Measurements from ENCODE around the gene PRRC2A. TPM values are rescaled to one million over a fixed set of nuclear protein-coding genes. Genes with fewer than 3 reads are reported as not detected.

Gene PRRC2A
- total RNA-seq, 1 donor from 2014 or later, result 188 TPM

GRCh38 chr6:31643818-31644454 lies 23.4 kb downstream of the PRRC2A start:
- no peaks in the 10 kb centered on the region for H3K9me3 Mint-ChIP-seq (ENCODE audit: unreplicated experiment)
- no peak for TF ChIP-seq CTCF (IDR thresholded peaks at IDR 0.05; ENCODE audit: insufficient read depth, low read depth, low read length)
- TF ChIP-seq EZH2 (IDR thresholded peaks at IDR 0.05; ENCODE audit: insufficient read depth, low read length), result no peak
- no peak overlapping the region for H3K4me2 ChIP-seq (ENCODE audit: low read length)
- peaks cover 29% of the 10 kb centered on the region for H4K20me1 ChIP-seq (ENCODE audit: insufficient read depth, low read length)
- H3K36me3 ChIP-seq (ENCODE audit: insufficient read depth, low read length), result peaks cover 55% of the 10 kb centered on the region
- H3K9ac ChIP-seq (ENCODE audit: low read length), result no peak overlapping the region
- no peak for DNase-seq (ENCODE audit: low read depth)
- no peaks in the 10 kb centered on the region for H3K27me3 ChIP-seq (ENCODE audit: insufficient read depth, low read length)
- no peak overlapping the region for H3K4me3 ChIP-seq (ENCODE audit: insufficient read depth, low read depth, low read length)
- H3K27me3 Mint-ChIP-seq (ENCODE audit: low read depth, unreplicated experiment), result no peaks in the 10 kb centered on the region
- H3K27ac ChIP-seq (ENCODE audit: low read depth, low read length), result no peak overlapping the region
- H3K79me2 ChIP-seq (ENCODE audit: insufficient read depth, low read length), result peaks cover 6% of the 10 kb centered on the region
- no peak for FAIRE-seq
- H3K27ac Mint-ChIP-seq (ENCODE audit: unreplicated experiment), result no peak overlapping the region
- H3K4me1 Mint-ChIP-seq (ENCODE audit: low read depth, unreplicated experiment), result no peaks in the 10 kb centered on the region
- no peaks in the 10 kb centered on the region for H3K9me3 ChIP-seq (ENCODE audit: insufficient read depth, low read depth, low read length)
- peaks cover 12% of the 10 kb centered on the region for H3K4me1 ChIP-seq (ENCODE audit: insufficient read depth, low read length)
- H3K4me3 Mint-ChIP-seq (ENCODE audit: unreplicated experiment), result no peak overlapping the region
- no peak overlapping the region for H2AFZ ChIP-seq (ENCODE audit: low read depth, low read length)
- H3K36me3 Mint-ChIP-seq (ENCODE audit: low read depth, unreplicated experiment), result peaks cover 26% of the 10 kb centered on the region

GRCh38 chr6:31645325-31645724 lies 24.8 kb downstream of the PRRC2A start:
- peaks cover 54% of the 10 kb centered on the region for H3K36me3 ChIP-seq (ENCODE audit: insufficient read depth, low read length)
- H3K4me1 ChIP-seq (ENCODE audit: insufficient read depth, low read length), result no peaks in the 10 kb centered on the region
- H3K4me1 Mint-ChIP-seq (ENCODE audit: low read depth, unreplicated experiment), result peaks cover 4% of the 10 kb centered on the region
- H4K20me1 ChIP-seq (ENCODE audit: insufficient read depth, low read length), result peaks cover 23% of the 10 kb centered on the region
- no peak overlapping the region for H3K27ac ChIP-seq (ENCODE audit: low read depth, low read length)
- no peak overlapping the region for H3K4me2 ChIP-seq (ENCODE audit: low read length)
- no peak overlapping the region for H2AFZ ChIP-seq (ENCODE audit: low read depth, low read length)
- DNase-seq (ENCODE audit: low read depth) (no peak), FAIRE-seq (no peak)
- peaks cover 21% of the 10 kb centered on the region for H3K36me3 Mint-ChIP-seq (ENCODE audit: low read depth, unreplicated experiment)
- TF ChIP-seq EZH2 (IDR thresholded peaks at IDR 0.05; ENCODE audit: insufficient read depth, low read length) (no peak), CTCF (IDR thresholded peaks at IDR 0.05; ENCODE audit: insufficient read depth, low read depth, low read length) (no peak)
- H3K4me3 ChIP-seq (ENCODE audit: insufficient read depth, low read depth, low read length), result no peak overlapping the region
- no peaks in the 10 kb centered on the region for H3K9me3 Mint-ChIP-seq (ENCODE audit: unreplicated experiment)
- H3K9me3 ChIP-seq (ENCODE audit: insufficient read depth, low read depth, low read length), result no peaks in the 10 kb centered on the region
- H3K27ac Mint-ChIP-seq (ENCODE audit: unreplicated experiment), result no peak overlapping the region
- H3K27me3 Mint-ChIP-seq (ENCODE audit: low read depth, unreplicated experiment), result no peaks in the 10 kb centered on the region
- H3K4me3 Mint-ChIP-seq (ENCODE audit: unreplicated experiment), result no peak overlapping the region
- H3K9ac ChIP-seq (ENCODE audit: low read length), result no peak overlapping the region
- peaks cover 20% of the 10 kb centered on the region for H3K79me2 ChIP-seq (ENCODE audit: insufficient read depth, low read length)
- H3K27me3 ChIP-seq (ENCODE audit: insufficient read depth, low read length), result no peaks in the 10 kb centered on the region

GRCh38 chr6:31651602-31652191 lies 31.2 kb downstream of the PRRC2A start:
- Histone ChIP-seq H3K27ac (ENCODE audit: low read depth, low read length) (peak overlapping the region; percentile 96), H3K36me3 (ENCODE audit: insufficient read depth, low read length) (peaks cover 16% of the 10 kb centered on the region), H3K4me3 (ENCODE audit: insufficient read depth, low read depth, low read length) (peak overlapping the region; percentile 87), H3K9ac (ENCODE audit: low read length) (peak overlapping the region; percentile 88), H3K4me1 (ENCODE audit: insufficient read depth, low read length) (peaks cover 22% of the 10 kb centered on the region), H3K79me2 (ENCODE audit: insufficient read depth, low read length) (peaks cover 56% of the 10 kb centered on the region), H3K9me3 (ENCODE audit: insufficient read depth, low read depth, low read length) (no peaks in the 10 kb centered on the region), H4K20me1 (ENCODE audit: insufficient read depth, low read length) (peaks cover 12% of the 10 kb centered on the region), H2AFZ (ENCODE audit: low read depth, low read length) (peak overlapping the region; percentile 72), H3K4me2 (ENCODE audit: low read length) (peak overlapping the region; percentile 90), H3K27me3 (ENCODE audit: insufficient read depth, low read length) (no peaks in the 10 kb centered on the region)
- FAIRE-seq (no peak), DNase-seq (ENCODE audit: low read depth) (peak; percentile 69)
- Mint-ChIP-seq H3K27ac (ENCODE audit: unreplicated experiment) (peak overlapping the region; percentile 99), H3K27me3 (ENCODE audit: low read depth, unreplicated experiment) (no peaks in the 10 kb centered on the region), H3K4me3 (ENCODE audit: unreplicated experiment) (peak overlapping the region; percentile 98), H3K9me3 (ENCODE audit: unreplicated experiment) (no peaks in the 10 kb centered on the region), H3K36me3 (ENCODE audit: low read depth, unreplicated experiment) (peaks cover 22% of the 10 kb centered on the region), H3K4me1 (ENCODE audit: low read depth, unreplicated experiment) (peaks cover 11% of the 10 kb centered on the region)
- TF ChIP-seq CTCF (IDR thresholded peaks at IDR 0.05; ENCODE audit: insufficient read depth, low read depth, low read length), result no peak
- TF ChIP-seq EZH2 (IDR thresholded peaks at IDR 0.05; ENCODE audit: insufficient read depth, low read length), result no peak
